PC-3 (cell line): ENCODE results near the gene RPS15. TPM values are rescaled to one million over a fixed set of nuclear protein-coding genes. Genes with fewer than 3 reads are reported as not detected.

Experiments
- ATAC-seq: fragments of 200-7000 bp; cut with Tn5 transposase; 2 replicates; pipeline ENCODE4 v1.9.1; 2020; ENCODE audit warnings: mild to moderate bottlenecking, moderate library complexity
- BruUV-seq: library from RNA; stranded (reverse); fragments of 400-500 nt; replicated peaks from 2 replicates; lab custom pipeline; 2021; lab: Mats Ljungman, UMichigan
- CTCF ChIA-PET: fragments of 300-600 bp; sonication (Branson Sonifier 250); formaldehyde crosslinking; loops from one replicate; lab custom pipeline; 2022; ENCODE audit warnings: antibody characterized with exemption; lab: Charles Lee
- POLR2A ChIA-PET: fragments of 300-600 bp; sonication (Branson Sonifier 250); formaldehyde crosslinking; loops from one replicate; lab custom pipeline; 2022; ENCODE audit warnings: antibody characterized with exemption; ENCODE audit not compliant: unreplicated experiment; lab: Charles Lee
- DNase-seq: peaks from one replicate; pipeline ENCODE4 v3.0.0-alpha.2; 2015
- H2AFZ ChIP-seq: fragments of 300-600 bp; sonication (generic); 2 replicates; pipeline ENCODE4 v1.6.0; 2016; ENCODE audit warnings: antibody characterized with exemption, low read length
- H3F3A ChIP-seq: fragments of 300-600 bp; sonication (generic); one replicate; pipeline ENCODE4 v1.6.0; 2017; ENCODE audit warnings: antibody characterized with exemption, low read length, control low read depth, mild to moderate bottlenecking; ENCODE audit not compliant: unreplicated experiment
- H3K27ac ChIP-seq: fragments of 300-600 bp; sonication (generic); 2 replicates; pipeline ENCODE4 v1.5.1; 2016; ENCODE audit warnings: mild to moderate bottlenecking, low read length
- H3K27me3 ChIP-seq: fragments of 300-600 bp; sonication (generic); 2 replicates; pipeline ENCODE4 v1.6.1; 2016; ENCODE audit warnings: low read length, mixed read lengths
- H3K36me3 ChIP-seq: fragments of 300-600 bp; sonication (generic); 2 replicates; pipeline ENCODE4 v1.6.1; 2016; ENCODE audit warnings: low read depth, mixed run types, low read length, mixed read lengths
- H3K4me1 ChIP-seq: fragments of 300-600 bp; sonication (generic); 2 replicates; pipeline ENCODE4 v1.5.1; 2016; ENCODE audit warnings: low read length; ENCODE audit not compliant: insufficient read depth
- H3K4me2 ChIP-seq: fragments of 300-600 bp; sonication (generic); 2 replicates; pipeline ENCODE4 v1.6.0; 2016; ENCODE audit warnings: low read length
- H3K4me3 ChIP-seq: fragments of 300-600 bp; sonication (generic); 2 replicates; pipeline ENCODE4 v1.5.1; 2016; ENCODE audit warnings: mild to moderate bottlenecking, low read length, mixed read lengths
- H3K79me2 ChIP-seq: fragments of 300-600 bp; sonication (generic); 2 replicates; pipeline ENCODE4 v1.6.1; 2017; ENCODE audit warnings: low read length, mixed read lengths
- H3K9ac ChIP-seq: fragments of 300-600 bp; sonication (generic); 2 replicates; pipeline ENCODE4 v1.6.0; 2016; ENCODE audit warnings: mild to moderate bottlenecking, low read length
- H3K9me2 ChIP-seq: fragments of 300-600 bp; sonication (generic); replicated peaks from 2 replicates; pipeline ENCODE4 v1.6.1; 2016; ENCODE audit warnings: mixed run types, low read length, mixed read lengths
- H3K9me3 ChIP-seq: fragments of 300-600 bp; sonication (generic); 2 replicates; pipeline ENCODE4 v1.6.1; 2016; ENCODE audit warnings: low read length, mixed read lengths
- H4K20me1 ChIP-seq: fragments of 300-600 bp; sonication (generic); 2 replicates; pipeline ENCODE4 v1.6.1; 2016; ENCODE audit warnings: low read length, mixed read lengths
- EZH2 ChIP-seq: fragments of 300-600 bp; sonication (generic); IDR thresholded peaks from one replicate; pipeline ENCODE4 v1.6.1; 2017; ENCODE audit warnings: antibody characterized with exemption, mild to moderate bottlenecking, low read length; ENCODE audit not compliant: unreplicated experiment
- EZH2phosphoT487 ChIP-seq: fragments of 300-600 bp; sonication (generic); IDR thresholded peaks from 2 replicates; pipeline ENCODE4 v1.6.1; 2018; ENCODE audit warnings: mild to moderate bottlenecking, antibody characterized with exemption, low read length, borderline replicate concordance
- intact Hi-C: fragments of 100-400 bp; cut with micrococcal nuclease; formaldehyde crosslinking; loops from 2 replicates; pipeline ENCODE4 v1.9.0; 2023
- total RNA-seq: library from RNA; depleted of rRNA; stranded (reverse); fragments of >200 nt; gene quantifications from 2 replicates; pipeline ENCODE4 v1.2.3, GENCODE V29; 2014
- TF ChIP-seq, protein P1 (sequence below): fragments of 300-600 bp; sonication (generic); conservative IDR thresholded peaks from 2 replicates; pipeline ENCODE4 v1.5.1; 2017; ENCODE audit warnings: antibody characterized with exemption, low read depth, mild to moderate bottlenecking, low read length

RPS15 gene
- total RNA-seq, 1 experiment from 2014 or later = 1,797 TPM

DNA sequence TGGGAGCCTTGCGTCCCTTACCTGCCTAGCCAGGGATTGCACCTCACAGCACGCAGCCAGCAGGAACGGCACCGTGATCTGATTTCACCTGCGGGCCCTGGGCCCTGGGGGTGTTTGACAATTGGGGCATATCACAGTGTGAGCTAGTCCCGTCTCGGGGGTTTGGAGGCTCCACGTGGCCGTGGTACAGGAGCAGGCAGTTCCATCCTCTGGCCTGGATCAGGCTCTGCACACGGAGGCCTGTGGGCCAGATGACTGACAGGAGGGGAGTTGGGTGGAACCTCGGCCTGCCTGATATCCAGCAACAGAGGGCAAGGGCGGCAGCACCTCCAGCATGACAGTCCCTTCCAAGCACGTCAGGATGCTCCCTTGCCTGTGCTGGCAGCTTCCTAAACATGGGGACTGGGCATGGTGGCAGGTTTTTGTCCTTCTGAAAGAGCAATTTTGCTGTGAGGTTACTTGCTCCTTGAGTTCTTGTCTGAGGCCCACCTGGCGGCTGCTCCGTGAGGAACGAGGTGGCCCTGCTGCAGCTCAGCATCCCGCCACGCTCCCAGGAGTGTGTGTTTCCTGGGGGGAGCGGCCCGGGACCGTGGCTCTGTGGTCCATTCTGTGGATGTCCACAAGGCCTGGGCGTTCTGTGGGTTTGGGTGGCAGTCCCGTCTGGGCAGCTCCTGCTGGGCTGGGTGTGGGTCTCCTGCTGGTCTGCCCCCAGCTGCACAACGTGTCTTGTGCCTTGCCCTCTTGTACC lies 6.3 kb upstream of the RPS15 start:
- H3K36me3 ChIP-seq = no peaks in the 10 kb centered on the region; the same call in 1 of the 2 replicates
- ATAC-seq (no peak), DNase-seq (no peak)
- no peaks in the 10 kb centered on the region for H3K9me3 ChIP-seq
- no peaks in the 10 kb centered on the region for H4K20me1 ChIP-seq
- no TSS peak for BruUV-seq
- H3F3A ChIP-seq = no peaks in the 10 kb centered on the region
- TF ChIP-seq EZH2 (no peak), EZH2phosphoT487 (no peak)
- TF ChIP-seq, protein P1, sequence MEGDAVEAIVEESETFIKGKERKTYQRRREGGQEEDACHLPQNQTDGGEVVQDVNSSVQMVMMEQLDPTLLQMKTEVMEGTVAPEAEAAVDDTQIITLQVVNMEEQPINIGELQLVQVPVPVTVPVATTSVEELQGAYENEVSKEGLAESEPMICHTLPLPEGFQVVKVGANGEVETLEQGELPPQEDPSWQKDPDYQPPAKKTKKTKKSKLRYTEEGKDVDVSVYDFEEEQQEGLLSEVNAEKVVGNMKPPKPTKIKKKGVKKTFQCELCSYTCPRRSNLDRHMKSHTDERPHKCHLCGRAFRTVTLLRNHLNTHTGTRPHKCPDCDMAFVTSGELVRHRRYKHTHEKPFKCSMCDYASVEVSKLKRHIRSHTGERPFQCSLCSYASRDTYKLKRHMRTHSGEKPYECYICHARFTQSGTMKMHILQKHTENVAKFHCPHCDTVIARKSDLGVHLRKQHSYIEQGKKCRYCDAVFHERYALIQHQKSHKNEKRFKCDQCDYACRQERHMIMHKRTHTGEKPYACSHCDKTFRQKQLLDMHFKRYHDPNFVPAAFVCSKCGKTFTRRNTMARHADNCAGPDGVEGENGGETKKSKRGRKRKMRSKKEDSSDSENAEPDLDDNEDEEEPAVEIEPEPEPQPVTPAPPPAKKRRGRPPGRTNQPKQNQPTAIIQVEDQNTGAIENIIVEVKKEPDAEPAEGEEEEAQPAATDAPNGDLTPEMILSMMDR = no peak
- no peaks in the 10 kb centered on the region for H3K9me2 ChIP-seq
- intact Hi-C loops = no loop called here
- H3K4me2 ChIP-seq = no peak overlapping the region
- no peaks in the 10 kb centered on the region for H3K27me3 ChIP-seq
- H3K4me1 ChIP-seq = no peaks in the 10 kb centered on the region
- CTCF ChIA-PET = no interaction called here
- no peak overlapping the region for H2AFZ ChIP-seq
- H3K27ac ChIP-seq = no peak overlapping the region
- no peak overlapping the region for H3K4me3 ChIP-seq
- POLR2A ChIA-PET = no interaction called here
- H3K9ac ChIP-seq = no peak overlapping the region
- no peaks in the 10 kb centered on the region for H3K79me2 ChIP-seq

DNA sequence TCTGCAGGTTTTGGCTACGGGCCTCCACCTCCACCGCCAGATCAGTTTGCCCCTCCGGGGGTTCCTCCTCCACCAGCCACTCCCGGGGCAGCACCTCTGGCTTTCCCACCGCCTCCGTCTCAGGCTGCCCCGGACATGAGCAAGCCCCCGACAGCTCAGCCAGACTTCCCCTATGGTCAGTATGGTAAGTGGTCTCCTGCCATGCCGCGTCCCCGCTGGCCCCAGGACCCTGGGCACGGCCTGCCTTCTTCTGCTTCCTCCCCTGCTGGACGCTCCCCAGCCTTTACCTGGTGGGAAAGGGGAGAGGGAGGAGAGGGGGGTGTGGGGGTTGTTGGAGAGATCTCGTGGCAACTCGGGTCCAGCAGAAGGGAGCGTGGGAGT lies 5.7 kb upstream of the RPS15 start:
- Histone ChIP-seq H3K27me3 (no peaks in the 10 kb centered on the region), H3K4me1 (no peaks in the 10 kb centered on the region), H3F3A (no peaks in the 10 kb centered on the region), H3K9me3 (no peaks in the 10 kb centered on the region), H3K4me3 (no peak overlapping the region), H3K36me3 (no peaks in the 10 kb centered on the region; the same call in 1 of the 2 replicates), H3K79me2 (no peaks in the 10 kb centered on the region), H4K20me1 (no peaks in the 10 kb centered on the region), H3K9me2 (no peaks in the 10 kb centered on the region), H3K27ac (no peak overlapping the region), H3K9ac (no peak overlapping the region), H3K4me2 (no peak overlapping the region), H2AFZ (no peak overlapping the region)
- ChIA-PET POLR2A (no interaction called here), CTCF (interaction anchor here (0.6 kb wide), 1 partner anchor 12 kb away, joined by 3 read pairs; no protein-coding TSS in a partner anchor)
- TF ChIP-seq, protein P1 = no peak
- no peak for TF ChIP-seq EZH2phosphoT487
- TF ChIP-seq EZH2 = no peak
- intact Hi-C loops = no loop called here
- DNase-seq = no peak
- ATAC-seq = no peak
- BruUV-seq = no TSS peak
